SK-N-SH (cell line): Measurements from ENCODE around the gene SNPH. TPM values are rescaled to one million over a fixed set of nuclear protein-coding genes. Genes with fewer than 3 reads are reported as not detected.

Source experiments
- CTCF ChIA-PET: fragments of 300-600, 350-600 bp; formaldehyde crosslinking; extraction: SDS; loops from one replicate; lab custom pipeline; 2021; lab: Yijun Ruan, JAX
- POLR2A ChIA-PET: fragments of 350-600 bp; sonication (Branson Sonifier 250); formaldehyde crosslinking; extraction: SDS; loops from one replicate; lab custom pipeline; 2020; ENCODE audit warnings: antibody characterized with exemption, inconsistent platforms; lab: Yijun Ruan, JAX
- DNase-seq: peaks from one replicate; pipeline ENCODE4 v3.0.0; 2012
- H2AFZ ChIP-seq: fragments of 200-600 bp; sonication (generic); 2 replicates; pipeline ENCODE4 v1.8.1; 2016; ENCODE audit warnings: antibody characterized with exemption, mild to moderate bottlenecking, low read depth
- H3F3A ChIP-seq: fragments of 200-600 bp; sonication (generic); replicated peaks from 2 replicates; pipeline ENCODE3; 2016; ENCODE audit warnings: antibody characterized with exemption, mild to moderate bottlenecking; ENCODE audit not compliant: insufficient read depth
- H3K27ac ChIP-seq, 2 experiments: fragments of 200-500 bp in 1 of 2; fragments of 200-600 bp in 1 of 2; sonication (Bioruptor generic) in 1 of 2; sonication (generic), shearing (Covaris generic) in 1 of 2; 2 replicates each; pipeline versions ENCODE4 v1.5.1 to v1.6.1; 2014 to 2016; ENCODE audit warnings: low read depth in 2 of 2, inconsistent platforms in 1 of 2, low read length in 1 of 2, mild to moderate bottlenecking in 1 of 2, mixed read lengths in 1 of 2
- H3K27me3 ChIP-seq: fragments of 200-600 bp; sonication (generic), shearing (Covaris generic); 2 replicates; pipeline ENCODE4 v1.6.1; 2016; ENCODE audit warnings: mixed run types; ENCODE audit not compliant: insufficient read depth
- H3K36me3 ChIP-seq, 2 experiments: fragments of 200-500 bp in 1 of 2; fragments of 200-600 bp in 1 of 2; sonication (Bioruptor generic) in 1 of 2; sonication (generic) in 1 of 2; replicated peaks in 1 of 2; 2 replicates each; pipeline versions ENCODE3 to v1.5.1; 2014 to 2016; ENCODE audit warnings: low read length in 1 of 2, mild to moderate bottlenecking in 1 of 2; ENCODE audit not compliant: insufficient read depth in 2 of 2, control insufficient read depth in 1 of 2
- H3K4me1 ChIP-seq, 2 experiments: fragments of 200-500 bp in 1 of 2; fragments of 200-600 bp in 1 of 2; sonication (Bioruptor generic) in 1 of 2; sonication (generic), shearing (Covaris generic) in 1 of 2; 2 replicates each; pipeline versions ENCODE4 v1.5.1 to v1.6.1; 2014 to 2016; ENCODE audit warnings: low read depth in 1 of 2, low read length in 1 of 2, mixed run types in 1 of 2; ENCODE audit not compliant: insufficient read depth in 2 of 2, control insufficient read depth in 1 of 2
- H3K4me2 ChIP-seq: fragments of 200-600 bp; sonication (generic), shearing (Covaris generic); 2 replicates; pipeline ENCODE4 v1.6.1; 2017; ENCODE audit warnings: mixed run types
- H3K4me3 ChIP-seq, 2 experiments: fragments of 200-500 bp in 1 of 2; fragments of 200-600 bp in 1 of 2; sonication (Bioruptor generic) in 1 of 2; sonication (generic), shearing (Covaris generic) in 1 of 2; 2 replicates each; pipeline versions ENCODE4 v1.5.1 to v1.8.1; 2014 to 2016; ENCODE audit warnings: low read depth in 2 of 2, inconsistent platforms in 1 of 2, low read length in 1 of 2, mild to moderate bottlenecking in 1 of 2, mixed read lengths in 1 of 2, moderate library complexity in 1 of 2
- H3K79me2 ChIP-seq: fragments of 200-600 bp; sonication (generic); 2 replicates; pipeline ENCODE4 v1.8.1; 2017; ENCODE audit warnings: mild to moderate bottlenecking; ENCODE audit not compliant: insufficient read depth
- H3K9ac ChIP-seq: fragments of 200-600 bp; sonication (generic); 2 replicates; pipeline ENCODE4 v1.6.1; 2017; ENCODE audit warnings: mixed run types
- H3K9me2 ChIP-seq: fragments of 200-600 bp; sonication (generic); 2 replicates; pipeline ENCODE4 v1.6.1; 2017; ENCODE audit warnings: mixed run types
- H3K9me3 ChIP-seq: fragments of 200-600 bp; sonication (generic); 2 replicates; pipeline ENCODE4 v1.6.1; 2017; ENCODE audit warnings: mixed run types, mild to moderate bottlenecking, moderate library complexity
- H4K20me1 ChIP-seq: fragments of 200-600 bp; sonication (generic); 2 replicates; pipeline ENCODE4 v1.6.1; 2017; ENCODE audit warnings: mild to moderate bottlenecking, mixed run types; ENCODE audit not compliant: insufficient read depth
- EP300 ChIP-seq, 2 experiments: IDR thresholded peaks; 2 replicates each; pipeline versions ENCODE4 v1.4.0 to v1.6.1; 2012; ENCODE audit warnings: borderline replicate concordance in 1 of 2, low read depth in 1 of 2, low read length in 1 of 2
- EZH2phosphoT487 ChIP-seq: fragments of 200-600 bp; sonication (generic); IDR thresholded peaks from 2 replicates; pipeline ENCODE4 v1.6.1; 2017; ENCODE audit warnings: low read depth, mixed run types, mild to moderate bottlenecking, antibody characterized with exemption, moderate library complexity, borderline replicate concordance
- FOSL2 ChIP-seq: IDR thresholded peaks from 2 replicates; pipeline ENCODE4 v1.4.0; 2012; ENCODE audit warnings: low read depth, mild to moderate bottlenecking, moderate library complexity, borderline replicate concordance
- FOXJ3 ChIP-seq: sonication (generic); formaldehyde crosslinking; IDR thresholded peaks from 2 replicates; pipeline ENCODE4 v1.5.1; 2020; ENCODE audit warnings: mild to moderate bottlenecking, missing genetic modification reagents
- FOXM1 ChIP-seq: IDR thresholded peaks from 2 replicates; pipeline ENCODE4 v1.4.0; 2012; ENCODE audit warnings: low read depth, mild to moderate bottlenecking
- GABPA ChIP-seq: IDR thresholded peaks from 2 replicates; pipeline ENCODE4 v1.4.0; 2012; ENCODE audit warnings: low read depth, mild to moderate bottlenecking
- GATA2 ChIP-seq: sonication (generic); formaldehyde crosslinking; IDR thresholded peaks from 2 replicates; pipeline ENCODE4 v1.5.0; 2020; ENCODE audit warnings: mild to moderate bottlenecking, missing genetic modification reagents
- JUND ChIP-seq: IDR thresholded peaks from 2 replicates; pipeline ENCODE4 v1.4.0; 2012
- MAX ChIP-seq: IDR thresholded peaks from 2 replicates; pipeline ENCODE4 v1.4.0; 2012; ENCODE audit warnings: low read depth
- MEF2A ChIP-seq: IDR thresholded peaks from 2 replicates; pipeline ENCODE4 v1.4.0; 2012; ENCODE audit warnings: low read depth, borderline replicate concordance
- NFIC ChIP-seq: IDR thresholded peaks from 2 replicates; pipeline ENCODE4 v1.4.0; 2012; ENCODE audit warnings: borderline replicate concordance
- RCOR1 ChIP-seq: fragments of 150-350 bp; IDR thresholded peaks from 2 replicates; pipeline ENCODE4 v1.6.1; 2017; ENCODE audit warnings: antibody characterized with exemption, low read length
- RFX5 ChIP-seq: IDR thresholded peaks from 2 replicates; pipeline ENCODE4 v1.6.1; 2012; ENCODE audit warnings: mild to moderate bottlenecking, improper control_type of control experiment, low read length
- RXRA ChIP-seq: IDR thresholded peaks from 2 replicates; pipeline ENCODE4 v1.4.0; 2012; ENCODE audit warnings: low read depth, mild to moderate bottlenecking, borderline replicate concordance
- SIN3A ChIP-seq: IDR thresholded peaks from 2 replicates; pipeline ENCODE4 v1.6.1; 2012; ENCODE audit warnings: low read depth, mild to moderate bottlenecking, low read length, moderate library complexity, borderline replicate concordance
- SMC3 ChIP-seq: IDR thresholded peaks from 2 replicates; pipeline ENCODE4 v1.6.1; 2012; ENCODE audit warnings: low read depth, low read length, improper control_type of control experiment
- TAF1 ChIP-seq: IDR thresholded peaks from 2 replicates; pipeline ENCODE4 v1.6.1; 2012; ENCODE audit warnings: low read depth, mild to moderate bottlenecking, low read length, moderate library complexity, borderline replicate concordance
- TCF12 ChIP-seq: IDR thresholded peaks from 2 replicates; pipeline ENCODE4 v1.4.0; 2012
- USF1 ChIP-seq: IDR thresholded peaks from 2 replicates; pipeline ENCODE4 v1.4.0; 2012; ENCODE audit warnings: low read depth, borderline replicate concordance
- USF2 ChIP-seq: fragments of 150-350 bp; IDR thresholded peaks from 2 replicates; pipeline ENCODE4 v1.6.1; 2017; ENCODE audit warnings: antibody characterized with exemption, low read length, low read depth, borderline replicate concordance
- YY1 ChIP-seq: IDR thresholded peaks from 2 replicates; pipeline ENCODE4 v1.4.0; 2012; ENCODE audit warnings: low read depth, mild to moderate bottlenecking
- WGBS: methylation state at CpG from one replicate; pipeline ENCODE4 v1.1.6; 2017; ENCODE audit warnings: low lambda C conversion rate; 5-methylcytosine and 5-hydroxymethylcytosine counted together
- polyA plus RNA-seq, 3 experiments: library from polyadenylated mRNA; depleted of rRNA; stranded (reverse); fragments of >200 nt; gene quantifications; 2 replicates each; pipeline ENCODE4 v1.2.3, GENCODE V29; 2012

SNPH gene
- polyA plus RNA-seq, 1 of the 3 experiments (the other 2 are of a cell fraction): 2.5 TPM

DNA sequence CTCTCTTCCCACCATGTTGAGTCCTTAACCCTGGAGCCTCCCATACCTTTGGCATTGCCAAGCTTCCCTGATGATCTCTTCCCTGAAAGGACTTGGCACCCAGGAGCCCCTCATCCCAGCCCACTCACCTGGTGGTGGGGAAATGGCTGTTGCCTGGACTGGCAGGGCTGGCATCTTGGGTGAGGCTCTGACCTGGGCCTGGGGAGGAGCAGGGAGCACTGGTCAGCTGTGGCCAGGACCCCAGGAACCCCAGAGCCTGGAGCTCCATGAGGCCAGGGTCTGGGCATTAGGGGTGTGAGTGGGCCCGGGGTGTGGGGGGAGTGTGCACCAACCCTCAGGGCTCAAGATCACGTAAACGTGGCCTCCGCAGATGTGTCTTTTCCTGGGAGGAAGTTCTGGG, 53.4 kb downstream of the SNPH start:
- no peak for TF ChIP-seq EP300 (IDR thresholded peaks at IDR 0.05; ENCODE audit: borderline replicate concordance in 1 of 2, low read depth in 1 of 2, low read length in 1 of 2)
- TF ChIP-seq RXRA: no peak
- TF ChIP-seq FOSL2: no peak
- no peak for TF ChIP-seq USF1
- no peak for TF ChIP-seq GATA2
- TF ChIP-seq TAF1: no peak
- no peak for TF ChIP-seq RFX5
- no peak for TF ChIP-seq MEF2A
- no peak for TF ChIP-seq FOXJ3 (CRISPR knock-in tag)
- TF ChIP-seq, all 33 proteins: peak for 0
- 89% methylated on average over 4 of the region's 4 CpGs for WGBS
- no peaks in the 10 kb centered on the region for H3K9me2 ChIP-seq
- no peak overlapping the region for H3K27ac ChIP-seq
- no peak overlapping the region for H3K4me3 ChIP-seq
- no peaks in the 10 kb centered on the region for H3K79me2 ChIP-seq
- no peak for DNase-seq
- no peaks in the 10 kb centered on the region for H4K20me1 ChIP-seq
- H3K4me2 ChIP-seq: no peak overlapping the region
- no peak overlapping the region for H3K9ac ChIP-seq
- ChIA-PET CTCF (interaction anchor here (1.1 kb wide), 1 partner anchor 118 kb away, joined by 6 read pairs; no protein-coding TSS in a partner anchor), POLR2A (no interaction called here)
- peaks cover 14% of the 10 kb centered on the region for H3F3A ChIP-seq
- H3K36me3 ChIP-seq: no peaks in the 10 kb centered on the region
- peaks cover 7 to 23% of the 10 kb centered on the region in 2 experiments for H3K4me1 ChIP-seq
- no peaks in the 10 kb centered on the region for H3K9me3 ChIP-seq
- H3K27me3 ChIP-seq: no peaks in the 10 kb centered on the region
- no peak overlapping the region for H2AFZ ChIP-seq

- no peaks in the 10 kb centered on the region for H3K36me3 ChIP-seq
- H3K27ac ChIP-seq: no peak overlapping the region
- CTCF ChIA-PET: no interaction called here
- no peak for TF ChIP-seq GABPA
- TF ChIP-seq JUND: no peak
- no peak for TF ChIP-seq SIN3A
- no peak for TF ChIP-seq NFIC
- TF ChIP-seq EP300 (IDR thresholded peaks at IDR 0.05; ENCODE audit: borderline replicate concordance in 1 of 2, low read depth in 1 of 2, low read length in 1 of 2): no peak
- no peak for TF ChIP-seq MEF2A
- no peak for TF ChIP-seq TCF12
- no peak for TF ChIP-seq MAX
- TF ChIP-seq RCOR1: no peak
- no peak for TF ChIP-seq EZH2phosphoT487
- TF ChIP-seq YY1: no peak
- TF ChIP-seq RFX5: no peak
- no peak for TF ChIP-seq GATA2
- TF ChIP-seq SMC3: no peak
- TF ChIP-seq USF2: no peak
- TF ChIP-seq FOXM1: no peak
- H3K9me3 ChIP-seq: no peaks in the 10 kb centered on the region
- H4K20me1 ChIP-seq: no peaks in the 10 kb centered on the region
- DNase-seq: no peak
- H3K4me2 ChIP-seq: no peak overlapping the region
- no peaks in the 10 kb centered on the region for H3K27me3 ChIP-seq
- peaks cover 10 to 24% of the 10 kb centered on the region in 2 experiments for H3K4me1 ChIP-seq
- 76% methylated on average over 4 of the region's 6 CpGs for WGBS
- H3K9ac ChIP-seq: no peak overlapping the region
- H3K9me2 ChIP-seq: no peaks in the 10 kb centered on the region
- H2AFZ ChIP-seq: no peak overlapping the region
- peaks cover 17% of the 10 kb centered on the region for H3F3A ChIP-seq
- no peak overlapping the region for H3K4me3 ChIP-seq
- POLR2A ChIA-PET: no interaction called here
- no peaks in the 10 kb centered on the region for H3K79me2 ChIP-seq
Observed at GRCh38 chr20:1320016-1320415, 53.9 kb downstream of the SNPH start.
